B cell (primary cell): ENCODE results near the gene CYP2A6. TPM values are rescaled to one million over a fixed set of nuclear protein-coding genes. Genes with fewer than 3 reads are reported as not detected.

Experiments used
- ATAC-seq: fragments of 200-7000 bp; cut with Tn5 transposase; one replicate; pipeline ENCODE4 v1.10.0; 2021; ENCODE audit warnings: low read depth, mild to moderate bottlenecking, moderate number of reproducible peaks, moderate library complexity
- CTCF ChIA-PET: fragments of 350-600 bp; sonication (Branson Sonifier 250); formaldehyde crosslinking; loops from one replicate; lab custom pipeline; 2021; ENCODE audit warnings: antibody characterized with exemption, inconsistent platforms; lab: Charles Lee
- POLR2A ChIA-PET: fragments of 350-600 bp; sonication (Branson Sonifier 250); formaldehyde crosslinking; loops from one replicate; lab custom pipeline; 2021; ENCODE audit warnings: antibody characterized with exemption; lab: Charles Lee
- DNase-seq: peaks from one replicate; pipeline ENCODE4 v3.0.0; 2013
- H2AFZ ChIP-seq: 2 replicates; pipeline ENCODE4 v1.6.1; 2012; ENCODE audit warnings: mild to moderate bottlenecking, low read depth, low read length; ENCODE audit not compliant: insufficient read depth, poor library complexity, severe bottlenecking
- H3K27ac ChIP-seq, 2 donors: 1 replicate in 1 of 2; 2 replicates in 1 of 2; pipeline ENCODE4 v1.5.1; 2012 to 2013; ENCODE audit warnings: low read length in 2 of 2, mild to moderate bottlenecking in 2 of 2, moderate library complexity in 1 of 2
- H3K27me3 ChIP-seq, 4 experiments: fragments of 200-600 bp in 1 of 4; sonication (generic) in 1 of 4; replicated peaks in 1 of 4; 1 replicate in 2 of 4; 2 replicates in 2 of 4; pipeline versions ENCODE4 v1.6.1 to v1.7.0; 2013 to 2016; ENCODE audit warnings: low read length in 3 of 4, mild to moderate bottlenecking in 2 of 4, mixed read lengths in 1 of 4, moderate library complexity in 1 of 4; ENCODE audit not compliant: insufficient read depth in 4 of 4, control insufficient read depth in 3 of 4; ENCODE audit errors: control extremely low read depth in 1 of 4
- H3K36me3 ChIP-seq, 2 experiments: replicated peaks in 1 of 2; 1 replicate in 1 of 2; 2 replicates in 1 of 2; pipeline versions ENCODE4 v1.6.1 to v1.7.1; 2013; ENCODE audit warnings: low read length in 1 of 2; ENCODE audit not compliant: insufficient read depth in 2 of 2, control insufficient read depth in 1 of 2; ENCODE audit errors: control extremely low read depth in 1 of 2, extremely low read depth in 1 of 2
- H3K4me1 ChIP-seq, 2 donors: fragments of 200-600 bp in 1 of 2; sonication (generic) in 1 of 2; 1 replicate in 1 of 2; 2 replicates in 1 of 2; pipeline versions ENCODE4 v1.5.1 to v1.6.1; 2013 to 2017; ENCODE audit warnings: low read length in 2 of 2; ENCODE audit not compliant: control insufficient read depth in 2 of 2, insufficient read depth in 2 of 2
- H3K4me2 ChIP-seq: replicated peaks from 2 replicates; pipeline ENCODE3; 2012; ENCODE audit warnings: mild to moderate bottlenecking, low read depth, low read length; ENCODE audit not compliant: poor library complexity, severe bottlenecking
- H3K4me3 ChIP-seq, 5 experiments: fragments of 200-600 bp in 1 of 5; sonication (generic) in 1 of 5; 1 replicate in 3 of 5; 2 replicates in 2 of 5; pipeline versions ENCODE4 v1.5.1 to v1.7.0; 2011 to 2016; ENCODE audit warnings: low read length in 4 of 5, mild to moderate bottlenecking in 4 of 5, low read depth in 2 of 5, control low read depth in 1 of 5, moderate library complexity in 1 of 5; ENCODE audit not compliant: insufficient read depth in 1 of 5; ENCODE audit errors: control extremely low read depth in 1 of 5, extremely low read depth in 1 of 5
- H3K79me2 ChIP-seq: fragments of 200-600 bp; sonication (generic); one replicate; pipeline ENCODE4 v1.6.0; 2016; ENCODE audit warnings: low read length; ENCODE audit not compliant: control insufficient read depth, insufficient read depth
- H3K9ac ChIP-seq: fragments of 200-600 bp; sonication (generic); 2 replicates; pipeline ENCODE4 v1.6.1; 2017; ENCODE audit warnings: mild to moderate bottlenecking, low read length, moderate library complexity
- H3K9me3 ChIP-seq, 3 donors: one replicate each; pipeline versions ENCODE4 v1.6.1 to v1.7.1; 2013; ENCODE audit warnings: low read length in 2 of 3; ENCODE audit not compliant: control insufficient read depth in 2 of 3, insufficient read depth in 1 of 3; ENCODE audit errors: control extremely low read depth in 1 of 3
- H4K20me1 ChIP-seq: 2 replicates; pipeline ENCODE4 v1.6.0; 2012; ENCODE audit warnings: mild to moderate bottlenecking, low read length; ENCODE audit not compliant: insufficient read depth, control insufficient read depth, poor library complexity, severe bottlenecking
- H3K27ac Mint-ChIP-seq: one replicate; pipeline ENCODE4 v1.8.0; 2021; ENCODE audit warnings: mixed read lengths
- H3K27me3 Mint-ChIP-seq: one replicate; pipeline ENCODE4 v1.8.0; 2021; ENCODE audit warnings: mixed read lengths
- H3K4me1 Mint-ChIP-seq: one replicate; pipeline ENCODE4 v1.8.0; 2021; ENCODE audit warnings: mixed read lengths
- H3K4me3 Mint-ChIP-seq: one replicate; pipeline ENCODE4 v1.8.0; 2021; ENCODE audit warnings: mixed read lengths
- H3K9me3 Mint-ChIP-seq: one replicate; pipeline ENCODE4 v1.8.0; 2022; ENCODE audit warnings: mixed read lengths; ENCODE audit not compliant: insufficient read depth
- CTCF ChIP-seq: fragments of 200-600 bp; IDR thresholded peaks from one replicate; pipeline ENCODE4 v1.8.0; 2022; ENCODE audit warnings: antibody characterized with exemption, mild to moderate bottlenecking
- EZH2 ChIP-seq: IDR thresholded peaks from 2 replicates; pipeline ENCODE4 v1.6.1; 2012; ENCODE audit warnings: borderline replicate concordance, low read depth, mild to moderate bottlenecking, moderate library complexity, low read length; ENCODE audit not compliant: insufficient read depth, poor library complexity, severe bottlenecking
- WGBS: methylation state at CpG from one replicate; pipeline ENCODE4 v1.1.5; 2013; ENCODE audit warnings: missing lambda C conversion rate; ENCODE audit not compliant: insufficient coverage; 5-methylcytosine and 5-hydroxymethylcytosine counted together
- intact Hi-C: fragments of 100-400 bp; cut with micrococcal nuclease; formaldehyde crosslinking; loops from one replicate; pipeline ENCODE4 v1.10.0; 2022
- polyA plus RNA-seq: library from polyadenylated mRNA; depleted of rRNA; stranded (reverse); fragments of >200 nt; gene quantifications from 2 replicates; pipeline ENCODE4 v1.2.3, GENCODE V29; 2012
- total RNA-seq, 2 donors: library from RNA; stranded (reverse); fragments of 120-200 nt in 1 of 2; gene quantifications; 1 replicate in 1 of 2; 2 replicates in 1 of 2; pipeline versions ENCODE4 v1.2.3 to v1.2.4, GENCODE V29; 2013 to 2022

Gene CYP2A6
- total and polyA plus RNA-seq, 2 donors (not counting 1 experiment from before 2014, with no cell fraction given) = not detected

GRCh38 chr19:40798683-40799557, 51.3 kb downstream of the CYP2A6 start, which contains the start of gene EGLN2:
Gene EGLN2, plus strand, starts transcription at chr19:40799191. Its CDS starts 1,382 bp downstream, at chr19:40800573.
- H2AFZ ChIP-seq = peak within 1 kb of the TSS; percentile 76
- ChIA-PET CTCF (interaction anchor here (0.6 to 4.9 kb wide), 12 partner anchors 9 to 164 kb away, joined by 3 to 48 read pairs (median 6); partner anchors contain the start of genes ACTMAP, COQ8B, ITPKC and RAB4B), POLR2A (interaction anchor here (0.5 to 3.1 kb wide), 15 partner anchors 8 to 1967 kb away, joined by 3 to 68 read pairs (median 4); partner anchors contain the start of genes ACTMAP, B9D2, COQ8B and ECH1)
- peaks cover 54 to 55% of the 10 kb centered on the region in 2 donors for H3K4me1 ChIP-seq
- peaks cover 0 to 37% of the 10 kb centered on the region in 2 experiments for H3K36me3 ChIP-seq
- TF ChIP-seq EZH2 = no peak
- TF ChIP-seq CTCF = no peak
- peaks cover 55% of the 10 kb centered on the region for H3K79me2 ChIP-seq
- DNase-seq = peak; percentile 100
- peak within 1 kb of the TSS; percentile 92 for H3K4me3 Mint-ChIP-seq
- H3K4me3 ChIP-seq = peak within 1 kb of the TSS; percentile 84 to 95 (median 84)
- intact Hi-C loops = loop anchor here (1.0 to 5.0 kb wide), 8 partner anchors 8 to 514 kb away; partner anchors contain the start of genes ACTMAP, AKT2, COQ8B and RAB4B
- H4K20me1 ChIP-seq = peaks cover 40% of the 10 kb centered on the region
- peak within 1 kb of the TSS; percentile 88 for H3K9ac ChIP-seq
- H3K27me3 ChIP-seq = no peaks in the 10 kb centered on the region
- H3K27me3 Mint-ChIP-seq = no peaks in the 10 kb centered on the region
- ATAC-seq = peak; percentile 83
- peak within 1 kb of the TSS; percentile 98 for H3K27ac Mint-ChIP-seq
- peaks cover 58% of the 10 kb centered on the region for H3K4me1 Mint-ChIP-seq
- WGBS = under 1% methylated on average over 82 of the region's 110 CpGs
- H3K27ac ChIP-seq = peak within 1 kb of the TSS; percentile 86 to 90
- peak within 1 kb of the TSS; percentile 93 for H3K4me2 ChIP-seq
- no peaks in the 10 kb centered on the region for H3K9me3 Mint-ChIP-seq
- H3K9me3 ChIP-seq = no peaks in the 10 kb centered on the region
